ENCODE measurements around the gene HPCAL1. TPM values are rescaled to one million over a fixed set of nuclear protein-coding genes. Genes with fewer than 3 reads are reported as not detected.

Gene HPCAL1
- total and polyA plus RNA-seq, 2 donors (not counting 3 experiments of a cell fraction or from before 2014, with no cell fraction given): 56.5 to 77.4 TPM

DNA sequence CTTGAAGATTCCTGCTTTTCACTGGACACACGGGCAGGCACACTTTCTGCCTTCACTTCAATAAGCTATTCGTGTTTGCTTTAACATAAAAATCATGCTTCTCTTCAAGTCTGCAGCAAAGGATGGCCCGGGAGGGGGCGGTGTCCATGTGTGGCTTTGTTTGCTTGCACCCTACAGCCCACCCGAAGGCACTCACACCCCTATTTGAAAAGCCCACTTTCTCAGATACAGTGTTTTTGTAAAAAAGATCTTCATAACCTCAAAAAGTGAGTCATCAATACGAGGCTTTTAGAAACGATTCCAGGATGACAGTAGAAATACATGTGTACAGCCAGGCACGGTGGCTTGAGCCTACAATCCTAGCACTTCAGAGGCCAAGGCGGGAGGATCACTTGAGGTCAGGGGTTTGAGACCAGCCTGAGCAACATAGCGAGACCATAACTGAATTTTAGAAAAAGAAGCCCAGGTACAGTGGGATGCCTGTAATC lies 36.5 kb upstream of the HPCAL1 start:
- intact Hi-C loops (cut with micrococcal nuclease): no loop called here
- Histone ChIP-seq H3K79me2 (ENCODE audit: control insufficient read depth, insufficient read depth, low read length) (no peaks in the 10 kb centered on the region), H3K4me2 (ENCODE audit: insufficient read depth, low read length) (no peak overlapping the region), H3K9me1 (replicated peaks; ENCODE audit: control insufficient read depth, extremely low read depth, insufficient read depth, low read length) (no peaks in the 10 kb centered on the region), H3K9ac (replicated peaks; ENCODE audit: extremely low read depth, insufficient read depth, low read length) (no peak overlapping the region), H4K20me1 (replicated peaks; ENCODE audit: control insufficient read depth, extremely low read depth, insufficient read depth, low read length) (no peaks in the 10 kb centered on the region), H3K9me3 (replicated peaks; ENCODE audit: control insufficient read depth, insufficient read depth, low read length) (no peaks in the 10 kb centered on the region), H3K4me1 (ENCODE audit: control insufficient read depth, extremely low read depth, insufficient read depth, low read length) (peaks cover 3% of the 10 kb centered on the region), H3K36me3 (ENCODE audit: control insufficient read depth in 2 of 2, extremely low read depth in 1 of 2, insufficient read depth in 2 of 2, low read length in 2 of 2) (no peaks in the 10 kb centered on the region), H2AFZ (ENCODE audit: low read depth, low read length) (no peak overlapping the region), H3K27ac (ENCODE audit: insufficient read depth, low read depth, low read length) (no peak overlapping the region), H3K4me3 (replicated peaks in 1 of 3; ENCODE audit: insufficient read depth in 1 of 3, low read depth in 1 of 3, low read length in 3 of 3) (no peak overlapping the region), H3K27me3 (ENCODE audit: control insufficient read depth in 2 of 2, insufficient read depth in 2 of 2, low read length in 2 of 2) (peaks cover 0 to 2% of the 10 kb centered on the region in 2 experiments)
- TF ChIP-seq POLR2A (IDR thresholded peaks at IDR 0.05; ENCODE audit: low read depth, low read length) (no peak), MYC (IDR thresholded peaks at IDR 0.05; ENCODE audit: low read depth, low read length) (no peak), JUN (IDR thresholded peaks at IDR 0.05; ENCODE audit: borderline replicate concordance, insufficient read depth, insufficient read length, low read depth) (no peak), GATA2 (IDR thresholded peaks at IDR 0.05; ENCODE audit: insufficient read depth, insufficient read length, low read depth, low read length) (no peak), POLR2AphosphoS5 (IDR thresholded peaks at IDR 0.05; ENCODE audit: insufficient read depth, low read depth, low read length) (no peak), CTCF (IDR thresholded peaks at IDR 0.05; ENCODE audit: extremely low read depth in 1 of 2, insufficient read depth in 1 of 2, low read depth in 1 of 2, low read length in 2 of 2) (no peak), EZH2 (IDR thresholded peaks at IDR 0.05; ENCODE audit: borderline replicate concordance, low read depth, low read length, severe bottlenecking) (no peak), FOS (IDR thresholded peaks at IDR 0.05; ENCODE audit: borderline replicate concordance, insufficient read depth, low read length) (no peak)
- TF ChIP-seq, protein P1, sequence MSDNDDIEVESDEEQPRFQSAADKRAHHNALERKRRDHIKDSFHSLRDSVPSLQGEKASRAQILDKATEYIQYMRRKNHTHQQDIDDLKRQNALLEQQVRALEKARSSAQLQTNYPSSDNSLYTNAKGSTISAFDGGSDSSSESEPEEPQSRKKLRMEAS (IDR thresholded peaks at IDR 0.05; ENCODE audit: insufficient read depth, insufficient read length): no peak
- CTCF ChIA-PET: interaction anchor here (1.1 to 3.0 kb wide), 4 partner anchors 15 to 169 kb away, joined by 3 to 14 read pairs (median 6); no protein-coding TSS in a partner anchor
- POLR2A ChIA-PET: no interaction called here
- BruUV-seq (replicated peaks): no TSS peak
- FAIRE-seq (no peak), DNase-seq (ENCODE audit: low read depth, low spot score) (no peak)
- dilution Hi-C loops (cut with MboI; ENCODE audit: extremely low pct_ligation_motif_present, low sequenced_read_pairs): no loop called here

All from endothelial cell of umbilical vein (primary cell).